Measurements from ENCODE around the gene JUP. TPM values are rescaled to one million over a fixed set of nuclear protein-coding genes. Genes with fewer than 3 reads are reported as not detected.

Gene JUP
- total and polyA plus RNA-seq, 4 donors, result 15.8 to 56.0 (median 35.7) TPM

DNA sequence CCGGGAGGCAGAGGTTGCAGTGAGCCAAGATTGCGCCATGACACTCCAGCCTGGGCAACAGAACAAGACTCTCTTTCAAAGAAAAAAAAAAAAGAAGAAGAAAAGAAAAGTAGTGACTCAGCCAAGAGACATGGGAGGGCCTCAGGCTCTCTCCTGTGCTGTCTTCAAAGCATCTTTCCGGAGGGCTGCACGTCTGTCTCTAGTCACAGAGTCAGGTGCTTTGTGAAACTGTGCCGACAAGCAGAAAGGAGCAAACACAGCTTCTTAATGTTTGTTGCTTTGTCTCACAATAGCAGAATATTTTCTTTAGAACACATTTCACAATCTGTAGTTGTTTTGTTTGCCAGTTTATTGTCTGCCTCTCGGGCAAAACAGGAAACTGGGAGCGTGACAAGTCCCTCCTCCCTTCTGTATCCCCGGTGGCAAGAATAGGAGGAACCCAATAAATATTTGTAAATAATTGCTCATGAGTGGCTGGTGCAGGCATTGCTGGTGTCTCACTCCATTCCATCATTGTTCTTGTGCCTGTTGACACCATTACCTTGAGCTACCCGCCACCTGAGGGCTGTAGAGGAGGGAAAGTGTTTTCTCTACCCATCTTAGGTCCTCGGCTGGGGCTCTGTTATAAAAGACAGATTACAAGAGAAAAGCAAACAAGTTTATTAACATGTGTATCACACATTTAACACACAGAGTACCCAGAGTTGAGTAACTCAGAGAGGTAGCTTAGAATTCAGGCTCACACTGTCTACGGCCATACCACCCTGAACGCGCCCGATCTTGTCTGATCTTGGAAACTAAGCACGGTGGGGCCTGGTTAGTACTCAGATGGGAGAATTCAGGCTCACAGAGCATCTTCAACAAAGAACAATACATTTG lies 68.9 kb downstream of the JUP start:
- Histone ChIP-seq H3K4me1 (ENCODE audit: control insufficient read depth, insufficient read depth, low read length) (peaks cover 14% of the 10 kb centered on the region), H3K4me3 (ENCODE audit: low read depth, low read length) (no peak overlapping the region), H3K9me3 (ENCODE audit: control insufficient read depth, insufficient read depth, low read length) (no peaks in the 10 kb centered on the region), H3K27me3 (ENCODE audit: control insufficient read depth, insufficient read depth, low read length) (no peaks in the 10 kb centered on the region), H3K27ac (ENCODE audit: low read depth, low read length) (no peak overlapping the region), H3K36me3 (ENCODE audit: control insufficient read depth, insufficient read depth, low read length) (no peaks in the 10 kb centered on the region)
- WGBS (ENCODE audit: insufficient coverage), result 13% methylated on average over 3 of the region's 15 CpGs
- peak in 1 of 6 donors; percentile 58 for DNase-seq (ENCODE audit: low read depth in 4 of 6, low spot score in 6 of 6)

DNA sequence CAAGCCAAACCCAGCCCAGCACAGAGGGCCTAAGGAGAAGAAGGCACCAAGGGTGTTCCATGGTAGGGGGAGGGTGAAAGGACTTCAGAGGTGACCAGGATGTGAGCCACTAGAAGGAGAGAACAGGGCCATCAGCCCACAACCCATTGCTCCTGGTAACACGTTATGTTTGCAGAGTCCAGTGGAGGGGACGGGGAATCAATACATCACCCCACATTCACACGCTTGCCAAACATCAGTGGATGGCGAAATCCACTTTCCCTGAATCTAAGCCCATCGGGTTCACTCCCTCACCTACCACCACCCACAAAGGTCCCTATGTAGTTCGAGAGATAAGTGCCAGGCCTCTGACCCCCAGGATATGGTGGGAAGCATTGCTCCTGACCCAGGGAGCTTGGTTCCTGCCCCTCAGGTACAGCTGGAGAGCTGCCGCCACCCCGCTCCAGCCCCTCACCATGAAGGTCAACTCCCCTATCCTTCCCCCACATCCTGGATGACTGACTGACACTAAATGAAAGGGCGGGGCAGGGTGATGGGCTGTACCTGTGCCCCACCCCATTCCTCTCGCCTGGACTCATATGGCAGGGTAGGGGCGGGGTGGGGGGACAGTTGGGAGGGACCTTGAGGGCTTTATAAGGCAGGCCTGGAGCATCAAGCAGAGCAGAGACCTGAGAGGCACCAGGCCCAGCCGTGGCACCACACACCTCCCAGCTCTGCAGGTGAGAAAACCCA lies 74.7 kb downstream of the JUP start, which contains the start of gene GAST:
GAST (plus strand) TSS at position 663 of the 732 bp plus-strand sequence. CDS start 3,106 bp downstream, outside the sequence.
- DNase-seq (ENCODE audit: low read depth in 4 of 6, low spot score in 6 of 6), result no peak
- Histone ChIP-seq H3K27me3 (ENCODE audit: control insufficient read depth, insufficient read depth, low read length) (no peaks in the 10 kb centered on the region), H3K4me3 (ENCODE audit: low read depth, low read length) (no peak within 1 kb of the TSS), H3K4me1 (ENCODE audit: control insufficient read depth, insufficient read depth, low read length) (peaks cover 11% of the 10 kb centered on the region), H3K9me3 (ENCODE audit: control insufficient read depth, insufficient read depth, low read length) (no peaks in the 10 kb centered on the region), H3K36me3 (ENCODE audit: control insufficient read depth, insufficient read depth, low read length) (no peaks in the 10 kb centered on the region), H3K27ac (ENCODE audit: low read depth, low read length) (no peak within 1 kb of the TSS)
- 93% methylated on average over 5 of the region's 12 CpGs for WGBS (ENCODE audit: insufficient coverage)

DNA sequence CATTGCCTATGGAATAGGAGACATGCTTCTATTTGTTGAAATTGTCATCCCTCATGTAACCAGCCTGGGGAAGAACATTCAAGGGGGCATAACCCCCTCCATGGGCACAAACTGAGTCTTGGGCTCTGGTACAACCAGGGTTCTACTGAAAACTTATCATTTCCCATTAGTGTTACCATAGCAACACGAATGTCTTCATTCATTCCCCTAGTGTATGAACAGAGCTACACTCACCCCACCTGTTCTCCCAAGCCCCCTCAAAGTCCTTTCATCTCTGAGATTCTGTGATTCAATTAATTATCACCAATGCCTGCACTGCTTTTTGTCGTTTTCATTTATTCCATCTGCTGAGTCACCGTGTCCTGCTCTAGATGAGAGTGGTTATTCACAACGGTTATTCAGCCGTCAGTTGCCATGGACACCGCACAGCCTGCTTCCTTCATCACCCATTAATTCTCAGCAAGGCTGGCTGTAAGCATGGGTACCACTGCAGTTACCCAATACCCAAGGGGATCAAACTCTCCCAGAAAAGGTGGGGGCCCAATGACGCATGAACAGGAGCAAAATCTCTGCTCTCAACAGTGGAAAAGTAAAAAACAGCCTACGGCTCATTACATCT lies 75.9 kb downstream of the JUP start:
- WGBS (ENCODE audit: insufficient coverage), result 15% methylated on average over 7 of the region's 8 CpGs
- Histone ChIP-seq H3K4me1 (ENCODE audit: control insufficient read depth, insufficient read depth, low read length) (peaks cover 19% of the 10 kb centered on the region), H3K27me3 (ENCODE audit: control insufficient read depth, insufficient read depth, low read length) (no peaks in the 10 kb centered on the region), H3K36me3 (ENCODE audit: control insufficient read depth, insufficient read depth, low read length) (no peaks in the 10 kb centered on the region), H3K27ac (ENCODE audit: low read depth, low read length) (no peak overlapping the region), H3K4me3 (ENCODE audit: low read depth, low read length) (no peak overlapping the region), H3K9me3 (ENCODE audit: control insufficient read depth, insufficient read depth, low read length) (no peaks in the 10 kb centered on the region)
- peak in 5 of 6 donors; percentile 65 to 98 (median 80) for DNase-seq (ENCODE audit: low read depth in 4 of 6, low spot score in 6 of 6)

DNA sequence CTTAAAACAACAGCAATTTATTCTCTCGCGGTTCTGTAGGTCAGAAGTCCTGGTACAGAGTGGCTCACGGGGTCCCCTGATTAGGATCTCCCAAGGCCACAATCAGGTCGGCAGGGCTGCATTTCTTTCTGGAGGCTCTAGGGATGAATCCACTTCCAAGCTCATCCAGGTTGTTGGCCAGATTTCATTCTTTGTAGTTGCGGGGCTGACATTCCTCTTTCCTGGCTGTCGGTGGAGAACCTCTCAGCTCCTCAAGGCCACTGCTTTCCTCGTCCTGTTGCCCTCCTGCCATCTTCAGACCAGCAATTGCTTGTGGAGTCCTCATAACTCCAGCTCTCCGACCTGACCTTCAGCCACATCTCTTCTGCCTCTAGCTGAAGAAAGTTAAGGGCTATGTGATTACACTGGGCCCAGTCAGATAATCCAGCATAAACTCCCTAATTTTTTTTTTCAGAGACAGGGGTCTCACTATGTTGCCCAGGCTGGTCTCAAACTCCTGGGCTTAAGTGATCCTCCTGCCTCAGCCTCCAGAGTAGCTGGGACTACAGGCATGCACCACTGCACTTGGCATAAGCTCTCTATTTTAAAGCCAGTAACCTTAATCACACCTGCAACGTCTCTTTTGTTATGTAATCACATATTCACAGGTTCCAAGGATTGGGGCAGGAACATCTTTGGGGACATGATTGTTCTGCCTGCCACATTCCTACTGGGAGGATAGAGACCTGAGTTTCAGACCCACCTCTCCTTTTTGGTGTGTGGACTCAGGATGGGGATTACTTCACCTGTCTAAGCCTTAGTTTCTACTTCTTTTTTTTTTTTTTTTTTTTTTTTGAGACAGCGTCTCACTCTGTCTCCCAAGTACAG lies 78.5 kb downstream of the JUP start:
- WGBS (ENCODE audit: insufficient coverage), result 79% methylated on average over 8 of the region's 10 CpGs
- no peak overlapping the region for H3K27ac ChIP-seq (ENCODE audit: low read depth, low read length)
- no peaks in the 10 kb centered on the region for H3K36me3 ChIP-seq (ENCODE audit: control insufficient read depth, insufficient read depth, low read length)
- no peaks in the 10 kb centered on the region for H3K9me3 ChIP-seq (ENCODE audit: control insufficient read depth, insufficient read depth, low read length)
- no peak for DNase-seq (ENCODE audit: low read depth in 4 of 6, low spot score in 6 of 6)
- H3K4me3 ChIP-seq (ENCODE audit: low read depth, low read length), result no peak overlapping the region
- peaks cover 27% of the 10 kb centered on the region for H3K4me1 ChIP-seq (ENCODE audit: control insufficient read depth, insufficient read depth, low read length)
- no peaks in the 10 kb centered on the region for H3K27me3 ChIP-seq (ENCODE audit: control insufficient read depth, insufficient read depth, low read length)

DNA sequence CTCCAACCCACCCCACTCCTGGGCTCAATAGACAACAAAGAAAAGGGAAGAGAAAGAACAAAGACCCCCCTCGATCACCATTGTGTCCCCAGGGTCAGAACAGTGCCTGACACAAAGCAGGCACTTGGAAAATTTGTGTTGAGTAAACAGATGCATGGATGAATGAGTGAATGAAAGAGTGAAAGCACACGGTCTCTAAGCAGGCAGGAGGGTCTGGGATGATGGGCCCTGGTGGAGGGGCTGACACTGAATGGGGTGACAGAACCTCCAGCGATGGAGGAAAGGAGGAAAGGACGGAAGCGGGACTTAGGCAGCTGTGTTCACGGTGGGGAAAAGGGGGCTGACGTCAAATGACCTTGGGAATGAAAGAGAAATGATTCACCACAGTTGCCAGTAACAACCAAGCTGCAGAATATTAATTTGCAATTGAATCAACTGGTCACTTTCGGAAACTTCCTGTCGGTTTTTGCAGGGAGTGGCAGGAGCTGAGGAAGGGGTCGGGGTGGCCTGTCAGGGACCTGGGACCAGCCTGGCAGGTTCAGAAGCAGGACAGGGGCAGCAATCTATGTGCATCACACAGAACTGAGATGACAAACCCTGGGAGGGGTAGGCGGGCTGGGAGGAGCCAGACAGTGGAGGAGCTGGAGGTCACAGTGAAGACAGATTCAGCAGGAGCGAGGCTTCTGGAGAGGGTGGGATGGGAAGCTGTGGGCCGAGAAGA lies 81.1 kb downstream of the JUP start:
- H3K36me3 ChIP-seq (ENCODE audit: control insufficient read depth, insufficient read depth, low read length), result no peaks in the 10 kb centered on the region
- H3K9me3 ChIP-seq (ENCODE audit: control insufficient read depth, insufficient read depth, low read length), result no peaks in the 10 kb centered on the region
- no peak overlapping the region for H3K27ac ChIP-seq (ENCODE audit: low read depth, low read length)
- peak in 1 of 6 donors; percentile 34 for DNase-seq (ENCODE audit: low read depth in 4 of 6, low spot score in 6 of 6)
- H3K27me3 ChIP-seq (ENCODE audit: control insufficient read depth, insufficient read depth, low read length), result no peaks in the 10 kb centered on the region
- peaks cover 20% of the 10 kb centered on the region for H3K4me1 ChIP-seq (ENCODE audit: control insufficient read depth, insufficient read depth, low read length)
- WGBS (ENCODE audit: insufficient coverage), result 46% methylated on average over 11 of the region's 13 CpGs
- H3K4me3 ChIP-seq (ENCODE audit: low read depth, low read length), result no peak overlapping the region

Small RNA genes within 50 kb of the gene (small RNA-seq; reads per million reads assigned to genes)
- gene RN7SL399P (ENCODE audit: low replicate concordance), result not detected
- 0.12 reads per million for gene RNA5SP442 (ENCODE audit: low replicate concordance)

Other genes with a start within 250 kb of the JUP start
- not detected for gene KRT9, start 214.7 kb downstream of the JUP start, total RNA-seq
- under 1 TPM in 1 of 2 donors, not detected in 1; 0.11 TPM for gene KRT9, start 214.7 kb downstream of the JUP start, polyA plus RNA-seq (ENCODE audit: insufficient read length in 2 of 2)
- 1 to 10 TPM; 1.4 to 4.9 TPM for gene KRT14, start 199.8 kb downstream of the JUP start, total RNA-seq
- gene KRT14, start 199.8 kb downstream of the JUP start, polyA plus RNA-seq (ENCODE audit: insufficient read length in 2 of 2), result under 1 TPM; 0.62 to 0.82 TPM
- under 1 TPM; 0.20 to 0.61 TPM for gene KRT16, start 173.9 kb downstream of the JUP start, total RNA-seq
- 1 to 10 TPM; 1.1 to 1.9 TPM for gene KRT16, start 173.9 kb downstream of the JUP start, polyA plus RNA-seq (ENCODE audit: insufficient read length in 2 of 2)
- 1 to 10 TPM in 1 of 2 donors, under 1 TPM in 1; 0.69 to 1.5 TPM for gene KRT17, start 162.1 kb downstream of the JUP start, total RNA-seq
- under 1 TPM in 1 of 2 donors, not detected in 1; 0.66 TPM for gene KRT17, start 162.1 kb downstream of the JUP start, polyA plus RNA-seq (ENCODE audit: insufficient read length in 2 of 2)
- gene EIF1, start 97.8 kb downstream of the JUP start, total RNA-seq, result 100 to 1,000 TPM; 179 to 244 TPM
- gene EIF1, start 97.8 kb downstream of the JUP start, polyA plus RNA-seq (ENCODE audit: insufficient read length in 2 of 2), result 100 to 1,000 TPM; 685 to 689 TPM
- gene GAST, start 74.4 kb downstream of the JUP start, total RNA-seq, result not detected
- gene GAST, start 74.4 kb downstream of the JUP start, polyA plus RNA-seq (ENCODE audit: insufficient read length in 2 of 2), result under 1 TPM; 0.47 to 0.57 TPM
- gene HAP1, start 52.1 kb downstream of the JUP start, total RNA-seq, result 10 to 100 TPM in 1 of 2 donors, 1 to 10 TPM in 1; 7.3 to 22.1 TPM
- 10 to 100 TPM; 44.2 to 52.8 TPM for gene HAP1, start 52.1 kb downstream of the JUP start, polyA plus RNA-seq (ENCODE audit: insufficient read length in 2 of 2)
- 10 to 100 TPM; 18.8 to 39.2 TPM for gene P3H4, start 25.2 kb upstream of the JUP start, total RNA-seq
- 10 to 100 TPM; 27.6 to 35.5 TPM for gene P3H4, start 25.2 kb upstream of the JUP start, polyA plus RNA-seq (ENCODE audit: insufficient read length in 2 of 2)
- 100 to 1,000 TPM in 1 of 2 donors, 10 to 100 TPM in 1; 56.6 to 125 TPM for gene FKBP10, start 26.3 kb upstream of the JUP start, total RNA-seq
- 100 to 1,000 TPM in 1 of 2 donors, 10 to 100 TPM in 1; 74.2 to 100 TPM for gene FKBP10, start 26.3 kb upstream of the JUP start, polyA plus RNA-seq (ENCODE audit: insufficient read length in 2 of 2)
- gene NT5C3B, start 49.5 kb upstream of the JUP start, total RNA-seq, result 10 to 100 TPM; 74.0 to 88.3 TPM
- gene NT5C3B, start 49.5 kb upstream of the JUP start, polyA plus RNA-seq (ENCODE audit: insufficient read length in 2 of 2), result 100 to 1,000 TPM; 123 to 151 TPM
- gene KLHL10, start 51.1 kb upstream of the JUP start, total RNA-seq, result under 1 TPM; 0.11 to 0.30 TPM
- under 1 TPM in 1 of 2 donors, not detected in 1; 0.63 TPM for gene KLHL10, start 51.1 kb upstream of the JUP start, polyA plus RNA-seq (ENCODE audit: insufficient read length in 2 of 2)
- gene KLHL11, start 78.7 kb upstream of the JUP start, total RNA-seq, result 10 to 100 TPM; 32.2 to 64.6 TPM
- 10 to 100 TPM; 11.1 to 14.7 TPM for gene KLHL11, start 78.7 kb upstream of the JUP start, polyA plus RNA-seq (ENCODE audit: insufficient read length in 2 of 2)
- gene ACLY, start 132.2 kb upstream of the JUP start, total RNA-seq, result 100 to 1,000 TPM in 1 of 2 donors, 10 to 100 TPM in 1; 96.3 to 162 TPM
- gene ACLY, start 132.2 kb upstream of the JUP start, polyA plus RNA-seq (ENCODE audit: insufficient read length in 2 of 2), result 100 to 1,000 TPM; 163 to 186 TPM
- 1 to 10 TPM; 2.0 to 7.0 TPM for gene ODAD4, start 143.9 kb upstream of the JUP start, total RNA-seq
- 1 to 10 TPM; 7.1 to 8.7 TPM for gene ODAD4, start 143.9 kb upstream of the JUP start, polyA plus RNA-seq (ENCODE audit: insufficient read length in 2 of 2)
- gene CNP, start 180.1 kb upstream of the JUP start, total RNA-seq, result 100 to 1,000 TPM; 277 to 654 TPM
- 1,000 to 10,000 TPM in 1 of 2 donors, 100 to 1,000 TPM in 1; 918 to 1,008 TPM for gene CNP, start 180.1 kb upstream of the JUP start, polyA plus RNA-seq (ENCODE audit: insufficient read length in 2 of 2)
- gene DNAJC7, start 230.7 kb upstream of the JUP start, total RNA-seq, result 10 to 100 TPM; 87.3 to 87.6 TPM
- gene DNAJC7, start 230.7 kb upstream of the JUP start, polyA plus RNA-seq (ENCODE audit: insufficient read length in 2 of 2), result 100 to 1,000 TPM; 128 to 133 TPM
- gene NKIRAS2, start 233.4 kb upstream of the JUP start, total RNA-seq, result 10 to 100 TPM; 24.7 to 55.8 TPM
- 10 to 100 TPM; 75.8 to 79.6 TPM for gene NKIRAS2, start 233.4 kb upstream of the JUP start, polyA plus RNA-seq (ENCODE audit: insufficient read length in 2 of 2)

Data from spinal cord (tissue), 10 donors.